Keratinocyte (primary cell): Measurements from ENCODE around the gene BBOX1.

Experiments
- CTCF ChIP-seq, 3 experiments: IDR thresholded peaks in 1 of 3; conservative IDR thresholded peaks in 1 of 3; optimal IDR thresholded peaks in 1 of 3; 2 replicates in 2 of 3; 3 replicates in 1 of 3; pipeline versions ENCODE3 to v1.5.1; 2011; ENCODE audit warnings: low read length in 3 of 3, mild to moderate bottlenecking in 3 of 3, moderate library complexity in 2 of 3, control low read depth in 1 of 3, inconsistent platforms in 1 of 3; ENCODE audit not compliant: insufficient read depth in 2 of 3; ENCODE audit errors: extremely low read depth in 1 of 3
- EZH2 ChIP-seq: IDR thresholded peaks from one replicate; pipeline ENCODE4 v1.6.1; 2012; ENCODE audit warnings: inconsistent platforms, mild to moderate bottlenecking, low read length, moderate library complexity

- no peak for TF ChIP-seq CTCF (optimal IDR thresholded peaks at IDR 0.05 in 1 of 3, IDR thresholded peaks at IDR 0.05 in 1 of 3, conservative IDR thresholded peaks at IDR 0.05 in 1 of 3; ENCODE audit: extremely low read depth in 1 of 3, insufficient read depth in 2 of 3, low read length in 3 of 3)
- TF ChIP-seq EZH2 = no peak
Observed at GRCh38 chr11:27150098-27150497, 109.5 kb downstream of the BBOX1 start.
